HepG2 (cell line): Measurements from ENCODE around the gene WASHC2C. TPM values are rescaled to one million over a fixed set of nuclear protein-coding genes. Genes with fewer than 3 reads are reported as not detected.
"Not testable (repeated sequence)": the region's sequence is repeated elsewhere in the genome, so short reads cannot be mapped to it uniquely, and the experiment has no call there.

Source experiments
- ATAC-seq: fragments of 200-7000 bp; cut with Tn5 transposase; 3 replicates; pipeline ENCODE4 v1.9.1; 2020; ENCODE audit warnings: mild to moderate bottlenecking, moderate library complexity
- BruUV-seq: library from RNA; stranded (reverse); fragments of 400-500 nt; replicated peaks from 2 replicates; lab custom pipeline; 2021; lab: Mats Ljungman, UMichigan
- CTCF ChIA-PET: fragments of 300-600 bp; formaldehyde crosslinking; extraction: SDS; loops from one replicate; lab custom pipeline; 2021; ENCODE audit warnings: low total read pairs, inconsistent platforms, low intra/inter-chr PET ratio; lab: Yijun Ruan, JAX
- POLR2A ChIA-PET: fragments of 350-600 bp; sonication (Branson Sonifier 250); formaldehyde crosslinking; loops from one replicate; lab custom pipeline; 2020; ENCODE audit warnings: antibody characterized with exemption, inconsistent platforms; lab: Yijun Ruan, JAX
- DNase-seq: peaks from one replicate; pipeline ENCODE4 v3.0.0-alpha.2; 2015; ENCODE audit warnings: low spot score
- FAIRE-seq: peaks from 3 replicates; lab custom pipeline; 2011; peaks lifted over from hg19 to GRCh38; lab: Jason Lieb, UNC
- H2AFZ ChIP-seq: one replicate; pipeline ENCODE4 v1.6.1; 2011; ENCODE audit warnings: low read length, inconsistent platforms
- H3K27ac ChIP-seq: fragments of 300-600 bp; 3 replicates; pipeline ENCODE4 v1.8.0; 2011; ENCODE audit warnings: mixed run types, mild to moderate bottlenecking, mixed read lengths, low read length, inconsistent platforms; ENCODE audit not compliant: insufficient read depth; ENCODE audit errors: extremely low read length
- H3K27me3 ChIP-seq, 2 experiments: fragments of 200-600 bp in 1 of 2; 2 replicates in 1 of 2; 3 replicates in 1 of 2; pipeline versions ENCODE4 v1.6.0 to v1.8.0; 2011; ENCODE audit warnings: low read length in 2 of 2, mild to moderate bottlenecking in 2 of 2, moderate library complexity in 2 of 2, inconsistent platforms in 1 of 2; ENCODE audit not compliant: insufficient read depth in 2 of 2, control insufficient read depth in 1 of 2
- H3K36me3 ChIP-seq, 2 experiments: fragments of 200-600 bp in 1 of 2; replicated peaks in 1 of 2; 2 replicates in 1 of 2; 3 replicates in 1 of 2; pipeline versions ENCODE4 v1.5.1 to v1.8.0; 2011; ENCODE audit warnings: low read length in 2 of 2, inconsistent platforms in 1 of 2; ENCODE audit not compliant: insufficient read depth in 2 of 2, control insufficient read depth in 1 of 2
- H3K4me1 ChIP-seq: 2 replicates; pipeline ENCODE4 v1.5.1; 2012; ENCODE audit warnings: low read length, inconsistent platforms; ENCODE audit not compliant: insufficient read depth
- H3K4me2 ChIP-seq: 2 replicates; pipeline ENCODE4 v1.6.0; 2011; ENCODE audit warnings: low read depth, low read length, inconsistent platforms
- H3K4me3 ChIP-seq, 3 experiments: fragments of 200-600 bp in 1 of 3; sonication (generic), shearing (Covaris generic) in 1 of 3; replicated peaks in 1 of 3; 2 replicates each; pipeline ENCODE4 v1.5.1; 2011 to 2016; ENCODE audit warnings: low read length in 3 of 3, inconsistent platforms in 2 of 3, low read depth in 2 of 3, mild to moderate bottlenecking in 2 of 3, control low read depth in 1 of 3, mixed read lengths in 1 of 3; ENCODE audit not compliant: insufficient read depth in 1 of 3
- H3K79me2 ChIP-seq: one replicate; pipeline ENCODE4 v1.6.1; 2011; ENCODE audit warnings: low read length, inconsistent platforms; ENCODE audit not compliant: insufficient read depth
- H3K9ac ChIP-seq: 2 replicates; pipeline ENCODE4 v1.6.0; 2011; ENCODE audit warnings: mild to moderate bottlenecking, low read depth, low read length, inconsistent platforms; ENCODE audit not compliant: insufficient read depth
- H3K9me3 ChIP-seq: 2 replicates; pipeline ENCODE4 v1.5.1; 2012; ENCODE audit warnings: mild to moderate bottlenecking, low read length
- H4K20me1 ChIP-seq: 2 replicates; pipeline ENCODE4 v1.6.0; 2011; ENCODE audit warnings: inconsistent platforms, mild to moderate bottlenecking, low read length, moderate library complexity; ENCODE audit not compliant: insufficient read depth
- FOXA1 ChIP-seq, 2 experiments: fragments of 450-650 bp in 1 of 2; sonication (generic) in 1 of 2; formaldehyde crosslinking in 1 of 2; IDR thresholded peaks; 2 replicates each; pipeline versions ENCODE4 v1.4.0 to v1.6.1; 2016 to 2020; ENCODE audit warnings: missing genetic modification reagents in 1 of 2
- FOXP1 ChIP-seq, 2 experiments: fragments of 450-650 bp in 1 of 2; IDR thresholded peaks; 2 replicates each; pipeline ENCODE4 v1.6.1; 2017 to 2018; ENCODE audit warnings: antibody characterized with exemption in 1 of 2
- SOX13 ChIP-seq, 3 experiments: fragments of 450-650 bp in 1 of 3; sonication (generic) in 1 of 3; formaldehyde crosslinking in 1 of 3; IDR thresholded peaks in 2 of 3; conservative IDR thresholded peaks in 1 of 3; 2 replicates each; pipeline versions ENCODE4 v1.5.0 to v1.6.1; 2016 to 2020; ENCODE audit warnings: antibody characterized with exemption in 1 of 3, mild to moderate bottlenecking in 1 of 3, missing compliant biosample characterization in 1 of 3, missing genetic modification reagents in 1 of 3, moderate library complexity in 1 of 3
- SOX5 ChIP-seq: IDR thresholded peaks from 2 replicates; pipeline ENCODE4 v1.6.1; 2016; ENCODE audit warnings: borderline replicate concordance
- WGBS: methylation state at CpG from one replicate; pipeline ENCODE4 v1.1.6; 2017; ENCODE audit warnings: low lambda C conversion rate; 5-methylcytosine and 5-hydroxymethylcytosine counted together
- in situ Hi-C: cut with HindIII; loops from 2 replicates; pipeline ENCODE4 v1.10.0; 2017; ENCODE audit warnings: low pct_unique_long_range_greater_than_20kb; ENCODE audit not compliant: extremely low pct_ligation_motif_present
- intact Hi-C: fragments of 100-400 bp; cut with micrococcal nuclease; formaldehyde crosslinking; loops from one replicate; pipeline ENCODE4 v1.10.0; 2022; ENCODE audit not compliant: unreplicated experiment
- polyA plus RNA-seq, 8 experiments: library from polyadenylated mRNA; depleted of rRNA in 3 of 8; stranded (reverse) in 7 of 8; unstranded in 1 of 8; fragments of >200 nt; fragmentation: Illumina TruSeq in 4 of 8; extraction: Trizol in 4 of 8; gene quantifications; 2 replicates each; pipeline versions ENCODE4 v1.2.1 to v1.2.3, GENCODE V29; 2011 to 2016; ENCODE audit warnings: low read depth in 4 of 8, missing spikeins in 1 of 8, mixed read lengths in 1 of 8; ENCODE audit not compliant: insufficient read depth in 1 of 8
- total RNA-seq, 5 experiments: library from RNA; depleted of rRNA; stranded (reverse); fragments of >200 nt; fragmentation: Illumina TruSeq; extraction: Trizol; gene quantifications; 2 replicates each; pipeline ENCODE4 v1.2.3, GENCODE V29; 2016; ENCODE audit warnings: low read depth in 1 of 5
- TF ChIP-seq, protein P1 (sequence below): fragments of 450-650 bp; IDR thresholded peaks from 2 replicates; pipeline ENCODE4 v1.6.1; 2016

Gene WASHC2C
- total and polyA plus RNA-seq, 2 of the 13 experiments (the other 11 are each of a cell fraction or from before 2014, with no cell fraction given) = 17.8 to 20.8 TPM

DNA sequence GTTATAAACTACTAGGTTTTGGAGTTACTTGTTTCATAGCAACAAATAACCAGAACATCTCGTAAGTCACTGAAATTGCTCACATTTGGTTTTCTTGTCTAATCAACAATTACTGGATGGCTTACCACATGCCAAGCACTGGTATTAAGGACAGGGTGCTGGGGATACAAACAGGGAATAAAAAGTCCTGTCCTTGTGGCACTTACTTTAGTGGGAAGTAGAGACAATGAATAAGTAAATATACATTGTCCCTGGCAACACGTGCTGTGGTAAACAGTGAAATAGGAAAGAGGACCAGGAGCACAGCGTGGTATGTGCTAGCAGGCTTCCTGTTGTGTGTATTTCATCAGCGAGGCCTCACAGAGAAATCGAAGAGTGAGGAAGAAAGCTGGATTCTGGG lies 15.8 kb upstream of the WASHC2C start:
- H2AFZ ChIP-seq; intact Hi-C loops; BruUV-seq; H3K79me2 ChIP-seq; H4K20me1 ChIP-seq; H3K4me2 ChIP-seq; DNase-seq; H3K9ac ChIP-seq; H3K27me3 ChIP-seq; ATAC-seq; POLR2A ChIA-PET; CTCF ChIA-PET; H3K36me3 ChIP-seq; FAIRE-seq; H3K4me3 ChIP-seq; in situ Hi-C loops; H3K9me3 ChIP-seq; TF ChIP-seq FOXA1, FOXP1, SOX13 (IDR thresholded peaks at IDR 0.05): not testable (repeated sequence)
- WGBS = 52% methylated on average over 3 of the region's 5 CpGs
- Histone ChIP-seq H3K4me1 (peaks cover 30% of the 10 kb centered on the region), H3K27ac (peak overlapping the region; percentile 68)
- TF ChIP-seq SOX5 (CRISPR knock-in tag) (peak; percentile 53; the same call in 1 of the 2 replicates), FOXA1 (CRISPR knock-in tag; IDR thresholded peaks at IDR 0.05) (peak; percentile 29; the same call in 1 of the 2 replicates), FOXP1 (CRISPR knock-in tag; IDR thresholded peaks at IDR 0.05) (peak; percentile 22; the same call in 1 of the 2 replicates), SOX13 (CRISPR knock-in tag; conservative IDR thresholded peaks at IDR 0.05 in 1 of 2, IDR thresholded peaks at IDR 0.05 in 1 of 2) (peak in 1 of 2 experiments; percentile 69; a peak in 2 of 4 replicates)
- TF ChIP-seq, protein P1, sequence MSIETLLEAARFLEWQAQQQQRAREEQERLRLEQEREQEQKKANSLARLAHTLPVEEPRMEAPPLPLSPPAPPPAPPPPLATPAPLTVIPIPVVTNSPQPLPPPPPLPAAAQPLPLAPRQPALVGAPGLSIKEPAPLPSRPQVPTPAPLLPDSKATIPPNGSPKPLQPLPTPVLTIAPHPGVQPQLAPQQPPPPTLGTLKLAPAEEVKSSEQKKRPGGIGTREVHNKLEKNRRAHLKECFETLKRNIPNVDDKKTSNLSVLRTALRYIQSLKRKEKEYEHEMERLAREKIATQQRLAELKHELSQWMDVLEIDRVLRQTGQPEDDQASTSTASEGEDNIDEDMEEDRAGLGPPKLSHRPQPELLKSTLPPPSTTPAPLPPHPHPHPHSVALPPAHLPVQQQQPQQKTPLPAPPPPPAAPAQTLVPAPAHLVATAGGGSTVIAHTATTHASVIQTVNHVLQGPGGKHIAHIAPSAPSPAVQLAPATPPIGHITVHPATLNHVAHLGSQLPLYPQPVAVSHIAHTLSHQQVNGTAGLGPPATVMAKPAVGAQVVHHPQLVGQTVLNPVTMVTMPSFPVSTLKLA = peak; percentile 26

DNA sequence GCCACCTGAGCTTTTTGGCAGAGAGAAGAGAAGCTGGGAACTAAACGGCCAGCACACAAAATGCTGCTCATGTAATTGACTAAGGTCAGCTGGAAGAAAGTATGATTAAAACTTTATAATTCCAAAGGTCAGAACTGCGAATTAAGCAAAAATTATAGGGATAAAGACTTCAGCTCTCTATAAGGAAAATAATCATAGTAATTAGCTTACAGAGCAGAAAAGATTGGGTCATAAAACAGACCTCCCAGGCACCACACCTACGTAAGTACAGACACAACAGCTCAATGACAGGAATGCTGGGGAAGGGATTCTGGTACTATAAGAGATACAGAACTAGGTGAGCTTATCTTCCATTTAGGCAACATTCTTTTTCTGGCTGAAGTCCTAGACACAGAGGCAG lies 10.0 kb upstream of the WASHC2C start:
- Histone ChIP-seq H3K4me1 (peaks cover 32% of the 10 kb centered on the region), H3K4me2 (peak overlapping the region; percentile 18; the same call in 1 of the 2 replicates)
- H3K27ac ChIP-seq, H3K4me3 ChIP-seq, in situ Hi-C loops, H3K79me2 ChIP-seq, H3K9me3 ChIP-seq, CTCF ChIA-PET, intact Hi-C loops, ATAC-seq, DNase-seq, H2AFZ ChIP-seq, H3K9ac ChIP-seq, BruUV-seq, FAIRE-seq, H3K36me3 ChIP-seq, H3K27me3 ChIP-seq, H4K20me1 ChIP-seq: not testable (repeated sequence)
- WGBS = 32% methylated on average over 3 of the region's 3 CpGs
- POLR2A ChIA-PET = interaction anchor here (1.5 kb wide), 1 partner anchor 45 kb away, joined by 3 read pairs; the partner anchor contains the start of gene ZFAND4
